Measurements from ENCODE around the gene TNFRSF25. TPM values are rescaled to one million over a fixed set of nuclear protein-coding genes. Genes with fewer than 3 reads are reported as not detected.

The TNFRSF25 gene
- total and polyA plus RNA-seq, 8 donors: 0.98 to 26.7 (median 2.6) TPM

- Histone ChIP-seq H3K27ac (no peak overlapping the region), H3K9me3 (no peaks in the 10 kb centered on the region), H3K4me1 (no peaks in the 10 kb centered on the region), H3K4me3 (no peak overlapping the region), H3K36me3 (no peaks in the 10 kb centered on the region), H3K27me3 (no peaks in the 10 kb centered on the region)
- 70 to 78% methylated on average over 10 of the region's 10 CpGs for WGBS, 2 donors
- intact Hi-C loops (cut with DNase I): no loop called here
- ATAC-seq: no peak
- no peak for FAIRE-seq
- no peak for DNase-seq
- no peak for TF ChIP-seq CTCF (IDR thresholded peaks at IDR 0.05)
Observed at GRCh38 chr1:6501279-6501813, 35.4 kb upstream of the TNFRSF25 start.

DNA sequence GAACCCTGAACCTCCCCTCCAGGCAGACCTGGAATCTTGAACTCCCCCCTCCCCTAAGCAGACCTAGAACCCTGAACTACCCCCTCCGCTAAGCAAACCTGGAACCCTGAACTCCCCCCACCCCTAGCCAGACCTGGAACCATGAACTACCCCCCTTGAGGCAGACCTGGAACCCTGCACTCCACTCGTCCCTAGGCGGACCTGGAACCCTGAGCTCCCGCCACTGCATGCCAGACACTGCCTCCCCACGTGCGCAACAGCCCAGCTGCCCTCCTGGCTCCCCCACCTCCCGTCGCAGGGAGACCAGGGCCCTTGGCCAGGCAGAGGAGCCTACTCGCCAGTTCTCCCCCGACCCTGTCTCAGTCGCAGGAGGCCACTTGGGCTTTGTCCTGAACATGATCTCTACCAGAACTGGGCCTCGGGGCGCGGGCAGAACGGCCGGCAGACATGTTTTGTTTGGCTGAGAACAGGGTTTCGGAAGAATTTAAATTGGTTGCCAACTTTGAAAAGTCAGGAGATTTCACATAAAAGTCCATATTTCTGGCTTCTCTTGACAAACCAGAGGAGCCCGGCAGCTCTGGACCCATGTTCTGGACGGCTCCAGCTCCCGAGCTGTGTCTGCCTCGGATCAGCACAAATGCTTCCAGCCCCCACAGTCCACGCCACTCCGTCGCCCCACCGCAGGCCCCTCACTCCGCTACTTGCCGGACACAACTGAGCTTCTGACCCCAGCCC, 34.7 kb upstream of the TNFRSF25 start:
- Histone ChIP-seq H3K4me1 (no peaks in the 10 kb centered on the region), H3K36me3 (no peaks in the 10 kb centered on the region), H3K27me3 (no peaks in the 10 kb centered on the region), H3K4me3 (no peak overlapping the region), H3K9me3 (no peaks in the 10 kb centered on the region), H3K27ac (no peak overlapping the region)
- TF ChIP-seq CTCF (IDR thresholded peaks at IDR 0.05): no peak
- ATAC-seq: no peak
- WGBS, 2 donors: 75 to 86% methylated on average over 27 of the region's 27 CpGs
- peak in 1 of 6 donors; percentile 56 for DNase-seq
- no peak for FAIRE-seq
- intact Hi-C loops (cut with DNase I): no loop called here

DNA sequence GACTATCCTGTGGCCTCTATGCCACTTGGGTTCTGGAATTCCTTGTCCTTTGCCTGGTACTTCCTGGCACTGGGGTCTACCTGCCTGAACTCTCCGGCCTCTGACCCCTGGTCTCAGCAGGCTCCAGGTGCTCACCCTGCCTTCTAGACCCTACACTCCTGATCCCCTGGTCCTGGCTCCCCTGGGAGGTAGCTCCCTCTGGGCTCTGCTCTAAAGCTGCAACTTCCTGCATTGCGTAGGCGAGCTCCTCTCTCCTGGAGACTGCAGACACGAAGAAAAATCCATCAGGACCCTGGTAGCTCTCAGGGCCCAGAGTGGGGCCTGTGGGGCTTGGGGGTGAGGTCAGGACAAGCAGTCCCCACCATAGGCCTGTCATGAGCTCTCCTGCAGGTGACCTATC, 33.3 kb upstream of the TNFRSF25 start:
- H3K4me1 ChIP-seq: no peaks in the 10 kb centered on the region
- TF ChIP-seq CTCF (IDR thresholded peaks at IDR 0.05): no peak
- 89 to 91% methylated on average over 4 of the region's 4 CpGs for WGBS, 2 donors
- no peak overlapping the region for H3K27ac ChIP-seq
- DNase-seq (peak in 2 of 6 donors; percentile 44 to 49), ATAC-seq (no peak), FAIRE-seq (no peak)
- no peaks in the 10 kb centered on the region for H3K27me3 ChIP-seq
- H3K36me3 ChIP-seq: no peaks in the 10 kb centered on the region
- intact Hi-C loops (cut with DNase I): no loop called here
- no peak overlapping the region for H3K4me3 ChIP-seq
- H3K9me3 ChIP-seq: no peaks in the 10 kb centered on the region

DNA sequence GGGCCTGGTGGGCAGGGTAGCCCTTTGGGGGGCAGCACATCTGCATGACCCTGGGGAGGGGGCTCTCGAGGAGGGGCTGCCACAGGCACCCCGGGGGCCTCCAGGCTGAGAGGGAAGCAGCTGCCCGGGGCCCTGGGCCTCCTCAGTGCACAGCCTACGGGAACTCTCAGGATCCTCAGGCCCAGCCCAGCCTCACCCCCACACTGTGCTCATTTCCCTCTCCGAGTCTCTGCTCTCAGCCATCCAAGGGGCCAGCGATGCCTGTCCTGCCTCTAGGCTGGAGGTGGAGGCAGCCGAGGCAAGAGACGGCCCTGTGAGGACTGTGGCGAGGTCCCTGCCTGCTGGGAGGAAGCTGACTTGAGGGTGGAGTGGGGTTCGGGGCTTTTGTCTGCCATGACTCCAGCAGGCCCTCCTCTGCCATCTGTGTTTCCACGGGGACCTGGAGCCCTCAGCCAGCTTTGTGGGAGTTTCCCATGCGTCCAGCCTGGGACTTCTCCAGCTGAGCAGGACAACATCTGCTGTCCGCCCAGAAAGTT, 32.7 kb upstream of the TNFRSF25 start:
- DNase-seq: peak in 2 of 6 donors; percentile 56 to 65
- no peak overlapping the region for H3K27ac ChIP-seq

More for the DNA sequence above, 32.7 kb upstream of the TNFRSF25 start:
- H3K36me3 ChIP-seq: no peaks in the 10 kb centered on the region
- ATAC-seq (no peak), FAIRE-seq (no peak)
- H3K9me3 ChIP-seq: no peaks in the 10 kb centered on the region
- no peaks in the 10 kb centered on the region for H3K27me3 ChIP-seq
- H3K4me3 ChIP-seq: no peak overlapping the region
- TF ChIP-seq CTCF (IDR thresholded peaks at IDR 0.05): no peak
- WGBS, 2 donors: 70 to 73% methylated on average over 13 of the region's 13 CpGs
- intact Hi-C loops (cut with DNase I): no loop called here
- no peaks in the 10 kb centered on the region for H3K4me1 ChIP-seq

Measured in pancreas (tissue), 10 donors.